K562 (cell line): Measurements from ENCODE around the gene MDM1. TPM values are rescaled to one million over a fixed set of nuclear protein-coding genes. Genes with fewer than 3 reads are reported as not detected.
A peak's percentile ranks its signal among the peaks of the same experiment; 100 is the strongest.

Source experiments
- ATAC-seq: fragments of 200-7000 bp; cut with Tn5 transposase; 3 replicates; pipeline ENCODE4 v1.9.1; 2020; ENCODE audit warnings: moderate library complexity
- BruUV-seq: library from RNA; stranded (reverse); fragments of 400-500 nt; replicated peaks from 2 replicates; lab custom pipeline; 2021; lab: Mats Ljungman, UMichigan
- CTCF ChIA-PET: fragments of 300-600 bp; formaldehyde crosslinking; extraction: SDS; loops from one replicate; lab custom pipeline; 2021; ENCODE audit warnings: low intra/inter-chr PET ratio; lab: Yijun Ruan, JAX
- POLR2A ChIA-PET: fragments of 300-600, 350-650 bp; sonication (Branson Sonifier 250); formaldehyde crosslinking; extraction: SDS; loops from one replicate; lab custom pipeline; 2021; ENCODE audit warnings: antibody characterized with exemption, inconsistent platforms; lab: Yijun Ruan, JAX
- DNase-seq, 4 experiments: peaks; one replicate each; pipeline versions ENCODE4 v3.0.0 to v3.0.0-alpha.2; 2011 to 2018; ENCODE audit warnings: low spot score in 3 of 4, mixed read lengths in 3 of 4; ENCODE audit errors: extremely low read depth in 1 of 4
- FAIRE-seq: peaks from 2 replicates; lab custom pipeline; 2011; peaks lifted over from hg19 to GRCh38; lab: Jason Lieb, UNC
- H2AFZ ChIP-seq: 2 replicates; pipeline ENCODE4 v1.6.0; 2011; ENCODE audit warnings: low read depth, low read length, control low read depth, inconsistent platforms
- H3K27ac ChIP-seq: fragments of 200-600 bp; 3 replicates; pipeline ENCODE4 v1.8.0; 2011; ENCODE audit warnings: low read depth, mild to moderate bottlenecking, control low read depth, inconsistent platforms, low read length, moderate library complexity, mixed read lengths; ENCODE audit errors: extremely low read depth
- H3K27me3 ChIP-seq, 2 experiments: fragments of 300-600 bp in 1 of 2; 2 replicates in 1 of 2; 3 replicates in 1 of 2; pipeline versions ENCODE4 v1.6.0 to v1.8.0; 2011; ENCODE audit warnings: inconsistent platforms in 2 of 2, low read length in 2 of 2, mild to moderate bottlenecking in 1 of 2, mixed read lengths in 1 of 2, moderate library complexity in 1 of 2; ENCODE audit not compliant: control insufficient read depth in 2 of 2, insufficient read depth in 2 of 2
- H3K36me3 ChIP-seq: fragments of 300-600 bp; 3 replicates; pipeline ENCODE4 v1.8.0; 2011; ENCODE audit warnings: mild to moderate bottlenecking, low read length, inconsistent platforms; ENCODE audit not compliant: control insufficient read depth, insufficient read depth
- H3K4me1 ChIP-seq, 2 experiments: fragments of 200-600 bp in 1 of 2; replicated peaks in 1 of 2; 2 replicates in 1 of 2; 3 replicates in 1 of 2; pipeline versions ENCODE4 v1.5.1 to v1.8.0; 2011; ENCODE audit warnings: inconsistent platforms in 2 of 2, low read length in 2 of 2, mild to moderate bottlenecking in 1 of 2, mixed read lengths in 1 of 2, moderate library complexity in 1 of 2; ENCODE audit not compliant: control insufficient read depth in 2 of 2, insufficient read depth in 2 of 2
- H3K4me2 ChIP-seq: 2 replicates; pipeline ENCODE4 v1.6.1; 2011; ENCODE audit warnings: low read length, control low read depth, inconsistent platforms, mixed read lengths; ENCODE audit not compliant: insufficient read depth
- H3K4me3 ChIP-seq: fragments of 200-600 bp; sonication (generic), shearing (Covaris generic); 2 replicates; pipeline ENCODE4 v1.5.1; 2016; ENCODE audit warnings: control low read depth, inconsistent platforms
- H3K79me2 ChIP-seq: fragments of 200-600 bp; 3 replicates; pipeline ENCODE4 v1.8.0; 2011; ENCODE audit warnings: low read length, inconsistent platforms; ENCODE audit not compliant: control insufficient read depth, insufficient read depth
- H3K9ac ChIP-seq, 2 experiments: 2 replicates each; pipeline versions ENCODE4 v1.6.0 to v1.6.1; 2011; ENCODE audit warnings: low read depth in 2 of 2, low read length in 2 of 2, control low read depth in 1 of 2, inconsistent platforms in 1 of 2, mild to moderate bottlenecking in 1 of 2, mixed read lengths in 1 of 2; ENCODE audit not compliant: insufficient read depth in 1 of 2
- H3K9me1 ChIP-seq: one replicate; pipeline ENCODE4 v1.6.0; 2011; ENCODE audit warnings: inconsistent platforms, mild to moderate bottlenecking, low read length, moderate library complexity; ENCODE audit not compliant: control insufficient read depth, insufficient read depth
- H3K9me3 ChIP-seq: replicated peaks from 2 replicates; pipeline ENCODE4 v1.5.1; 2011; ENCODE audit warnings: low read depth, low read length, inconsistent platforms; ENCODE audit not compliant: control insufficient read depth, insufficient read depth
- H4K20me1 ChIP-seq: replicated peaks from 2 replicates; pipeline ENCODE4 v1.6.1; 2011; ENCODE audit warnings: low read length, inconsistent platforms, mixed read lengths; ENCODE audit not compliant: control insufficient read depth, insufficient read depth
- ASH1L ChIP-seq: fragments of 450-650 bp; IDR thresholded peaks from 2 replicates; pipeline ENCODE4 v1.6.1; 2018; ENCODE audit warnings: borderline replicate concordance, mild to moderate bottlenecking, low read depth; ENCODE audit not compliant: partially characterized antibody
- ATF3 ChIP-seq, 2 experiments: fragments of 450-650 bp in 1 of 2; sonication (generic) in 1 of 2; formaldehyde crosslinking in 1 of 2; IDR thresholded peaks in 1 of 2; conservative IDR thresholded peaks in 1 of 2; 2 replicates each; pipeline versions ENCODE4 v1.6.1 to v1.8.1; 2016 to 2023; ENCODE audit warnings: mild to moderate bottlenecking in 2 of 2, moderate library complexity in 2 of 2, inconsistent platforms in 1 of 2, missing genetic modification reagents in 1 of 2
- BCL6 ChIP-seq: fragments of 250-450 bp; sonication (Bioruptor Pico); IDR thresholded peaks from 2 replicates; pipeline ENCODE4 v1.4.0; 2020
- CBFA2T3 ChIP-seq: fragments of 450-650 bp; IDR thresholded peaks from 2 replicates; pipeline ENCODE4 v1.6.1; 2017
- CREB1 ChIP-seq, 2 experiments: sonication (generic) in 1 of 2; formaldehyde crosslinking in 1 of 2; IDR thresholded peaks; 2 replicates each; pipeline versions ENCODE4 v1.6.1 to v1.8.0; 2012 to 2022; ENCODE audit warnings: inconsistent platforms in 1 of 2, mild to moderate bottlenecking in 1 of 2, missing genetic modification reagents in 1 of 2, moderate library complexity in 1 of 2
- ERF ChIP-seq: fragments of 450-650 bp; formaldehyde crosslinking; IDR thresholded peaks from 2 replicates; pipeline ENCODE4 v1.4.0; 2020; ENCODE audit warnings: mild to moderate bottlenecking, mixed read lengths
- ILK ChIP-seq: fragments of 450-650 bp; IDR thresholded peaks from 2 replicates; pipeline ENCODE4 v1.6.1; 2016; ENCODE audit warnings: missing genetic modification characterization, low read depth, mild to moderate bottlenecking, missing compliant biosample characterization, moderate library complexity, borderline replicate concordance
- KAT2B ChIP-seq: IDR thresholded peaks from one replicate; pipeline ENCODE4 v1.6.1; 2012; ENCODE audit warnings: low read depth, mild to moderate bottlenecking, control low read depth, inconsistent platforms, low read length, moderate library complexity
- KDM5B ChIP-seq: fragments of 200-600 bp; sonication (generic); IDR thresholded peaks from 2 replicates; pipeline ENCODE4 v1.6.1; 2012; ENCODE audit warnings: low read depth, mild to moderate bottlenecking, moderate library complexity, low read length, control low read depth, inconsistent platforms; ENCODE audit not compliant: insufficient replicate concordance
- MCM5 ChIP-seq: fragments of 450-650 bp; IDR thresholded peaks from 2 replicates; pipeline ENCODE4 v1.6.1; 2016; ENCODE audit warnings: low read depth
- POLR3A ChIP-seq: IDR thresholded peaks from 2 replicates; pipeline ENCODE4 v1.6.1; 2011; ENCODE audit warnings: borderline replicate concordance, mild to moderate bottlenecking, moderate library complexity; ENCODE audit not compliant: insufficient read length, insufficient read depth; ENCODE audit errors: extremely low read depth
- TAF1 ChIP-seq: IDR thresholded peaks from 2 replicates; pipeline ENCODE4 v1.6.1; 2011; ENCODE audit warnings: mild to moderate bottlenecking, low read length, moderate library complexity; ENCODE audit not compliant: insufficient read depth, control insufficient read depth, severe bottlenecking; ENCODE audit errors: extremely low read depth
- TAF9B ChIP-seq: fragments of 450-650 bp; IDR thresholded peaks from 2 replicates; pipeline ENCODE4 v1.6.1; 2018; ENCODE audit warnings: mild to moderate bottlenecking; ENCODE audit not compliant: partially characterized antibody
- TEAD4 ChIP-seq, 2 experiments: sonication (generic) in 1 of 2; formaldehyde crosslinking in 1 of 2; IDR thresholded peaks; 2 replicates each; pipeline versions ENCODE4 v1.6.1 to v1.8.0; 2012 to 2022; ENCODE audit warnings: borderline replicate concordance in 1 of 2, inconsistent platforms in 1 of 2, low read length in 1 of 2, mild to moderate bottlenecking in 1 of 2, missing genetic modification reagents in 1 of 2
- TSC22D4 ChIP-seq: fragments of 450-650 bp; IDR thresholded peaks from 2 replicates; pipeline ENCODE4 v1.6.1; 2016; ENCODE audit warnings: missing genetic modification characterization, missing biosample characterization, control low read depth
- XRCC4 ChIP-seq: IDR thresholded peaks from one replicate; pipeline ENCODE4 v1.6.1; 2011; ENCODE audit not compliant: insufficient read depth, insufficient read length; ENCODE audit errors: extremely low read depth
- ZFPM2 ChIP-seq: fragments of 250-450 bp; sonication (Bioruptor Pico); IDR thresholded peaks from 2 replicates; pipeline ENCODE4 v1.5.1; 2022; ENCODE audit warnings: mild to moderate bottlenecking
- ZNF24 ChIP-seq: fragments of 450-650 bp; IDR thresholded peaks from 2 replicates; pipeline ENCODE4 v1.6.1; 2016
- WGBS: fragments of 100-300 bp; shearing (Covaris generic); methylation state at CpG from one replicate; pipeline ENCODE4 v1.1.6; 2016; ENCODE audit warnings: low coverage, mixed read lengths; ENCODE audit not compliant: insufficient coverage; ENCODE audit errors: missing lambda C conversion rate; 5-methylcytosine and 5-hydroxymethylcytosine counted together
- in situ Hi-C: fragments of 300-500 bp; cut with MboI; formaldehyde crosslinking; loops from 4 replicates; pipeline ENCODE4 v1.15.0; 2018; ENCODE audit warnings: inconsistent platforms, mixed read lengths
- intact Hi-C: fragments of 100-400 bp; cut with micrococcal nuclease; formaldehyde crosslinking; loops from 2 replicates; pipeline ENCODE4 v1.14.2; 2022
- polyA plus RNA-seq, 8 experiments: library from polyadenylated mRNA; depleted of rRNA in 4 of 8; stranded (reverse) in 5 of 8; unstranded in 3 of 8; fragments of >200 nt; fragmentation: Nextera tagmentation in 2 of 8; fragmentation: Illumina TruSeq in 1 of 8; extraction: Ambion mirVana in 2 of 8; extraction: Trizol in 1 of 8; gene quantifications; 2 replicates each; pipeline versions ENCODE4 v1.2.1 to v1.2.3, GENCODE V29; 2011 to 2014; ENCODE audit warnings: inconsistent platforms in 1 of 8, missing spikeins in 1 of 8
- total RNA-seq, 7 experiments: library from RNA; depleted of rRNA in 6 of 7; stranded (reverse); fragments of >200 nt in 6 of 7; fragmentation: Illumina TruSeq in 2 of 7; extraction: Trizol in 2 of 7; gene quantifications; 2 replicates each; pipeline versions ENCODE4 v1.2.1 to v1.2.3, GENCODE V29; 2011 to 2021; ENCODE audit warnings: low replicate concordance in 1 of 7

The MDM1 gene
- total and polyA plus RNA-seq, 9 of the 15 experiments (the other 6 are each of a cell fraction or from before 2014, with no cell fraction given) = 7.5 to 16.8 (median 13.1) TPM

DNA sequence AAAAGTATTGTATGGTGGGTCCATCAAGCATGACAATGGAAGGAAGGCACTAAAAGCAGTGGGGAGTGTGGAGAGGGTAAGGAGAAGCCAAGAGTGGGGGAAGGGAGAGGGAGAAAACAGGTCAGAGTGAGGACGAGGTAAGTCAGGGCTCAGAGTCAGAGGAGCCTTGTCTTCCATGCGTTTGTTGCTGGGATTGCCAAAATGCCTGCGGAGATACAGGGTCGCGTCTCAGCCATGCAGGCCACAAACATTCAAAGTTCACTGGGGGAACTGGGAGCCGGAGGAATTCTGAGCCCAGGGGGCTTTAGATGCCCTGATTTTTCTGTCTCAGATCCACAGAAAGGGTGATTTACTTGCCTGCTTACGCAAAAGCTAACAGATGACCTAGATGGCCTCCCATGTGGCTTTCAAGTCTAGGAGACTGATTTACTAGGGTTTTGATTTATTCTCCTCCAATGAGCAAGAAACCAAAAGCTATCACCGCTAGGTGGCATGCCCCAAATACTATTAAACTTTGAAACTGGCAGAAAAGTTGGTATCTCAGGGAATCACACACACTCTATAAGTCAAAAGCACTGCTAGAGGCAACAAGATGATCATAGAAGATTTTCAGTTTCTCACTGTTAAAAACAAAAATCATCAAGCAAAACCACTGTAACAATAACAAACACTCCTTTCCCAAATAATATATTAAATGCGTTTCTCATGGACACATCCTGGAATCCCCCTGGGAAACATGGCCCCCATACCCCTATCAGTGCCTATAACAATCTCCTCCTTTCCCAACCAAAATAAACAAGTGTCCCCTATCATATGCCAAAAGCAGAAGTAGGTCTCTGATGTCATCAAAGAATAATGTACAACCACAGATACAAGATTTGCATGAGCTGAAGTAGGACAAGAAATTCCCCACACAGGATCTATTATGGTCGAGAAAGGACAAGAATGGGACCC is 26.6 kb upstream of the MDM1 start:
- DNase-seq = peak; percentile 30 to 72 (median 38)
- in situ Hi-C loops (no loop called here), intact Hi-C loops (loop anchor here (1.0 to 10.0 kb wide), 2 partner anchors 136 to 306 kb away; no protein-coding TSS in a partner anchor)
- Histone ChIP-seq H3K4me1 (peaks cover 0 to 15% of the 10 kb centered on the region in 2 experiments; a peak in 3 of 5 replicates), H3K27ac (no peak overlapping the region), H3K79me2 (no peaks in the 10 kb centered on the region), H2AFZ (no peak overlapping the region), H3K27me3 (peaks cover 0 to 7% of the 10 kb centered on the region in 2 experiments; a peak in 2 of 5 replicates), H3K9me1 (no peaks in the 10 kb centered on the region), H4K20me1 (no peaks in the 10 kb centered on the region), H3K9me3 (no peaks in the 10 kb centered on the region), H3K4me3 (no peak overlapping the region), H3K4me2 (no peak overlapping the region), H3K9ac (no peak overlapping the region), H3K36me3 (no peaks in the 10 kb centered on the region)
- 29% methylated on average over 10 of the region's 10 CpGs for WGBS
- CTCF ChIA-PET = interaction anchor here (0.7 kb wide), 1 partner anchor 986 kb away, joined by 3 read pairs; no protein-coding TSS in a partner anchor
- POLR2A ChIA-PET = interaction anchor here (0.6 to 1.5 kb wide), 5 partner anchors 10 to 454 kb away, joined by 3 to 5 read pairs (median 4); partner anchors contain the start of gene MDM1
- BruUV-seq = no TSS peak
- FAIRE-seq = peak; percentile 42
- peak; percentile 82 for ATAC-seq
- no peak for TF ChIP-seq XRCC4
- no peak for TF ChIP-seq TAF1
- TF ChIP-seq ZFPM2 (CRISPR knock-in tag) = no peak
- no peak for TF ChIP-seq ERF (CRISPR knock-in tag)
- TF ChIP-seq BCL6 (CRISPR knock-in tag) = no peak
- TF ChIP-seq ILK (tag) = no peak
- no peak for TF ChIP-seq KDM5B
- no peak for TF ChIP-seq TAF9B
- no peak for TF ChIP-seq KAT2B
- TF ChIP-seq CREB1 (IDR thresholded peaks at IDR 0.05) = no peak
- TF ChIP-seq CREB1 (CRISPR knock-in tag; IDR thresholded peaks at IDR 0.05) = no peak
- no peak for TF ChIP-seq CBFA2T3
- no peak for TF ChIP-seq TSC22D4 (tag)
- peak; percentile 48; the same call in 1 of the 2 replicates for TF ChIP-seq ATF3 (IDR thresholded peaks at IDR 0.05)
- TF ChIP-seq ATF3 (CRISPR knock-in tag; conservative IDR thresholded peaks at IDR 0.05) = no peak
- no peak for TF ChIP-seq POLR3A
- no peak for TF ChIP-seq MCM5
- TF ChIP-seq ZNF24 = no peak
- peak; percentile 7; the same call in 1 of the 2 replicates for TF ChIP-seq TEAD4 (IDR thresholded peaks at IDR 0.05; ENCODE audit: low read length)
- TF ChIP-seq TEAD4 (CRISPR knock-in tag; IDR thresholded peaks at IDR 0.05; ENCODE audit: borderline replicate concordance) = no peak
- TF ChIP-seq ASH1L = no peak
